Measurements from ENCODE around the gene MAGEA8.

The MAGEA8 gene

GRCh38 chrX:149908308-149908707 is 27.3 kb downstream of the MAGEA8 start:
- Histone ChIP-seq H3K4me2 (ENCODE audit: low read depth, low read length, poor library complexity, severe bottlenecking) (no peak overlapping the region), H3K9me3 (ENCODE audit: insufficient read depth, low read depth, low read length) (no peaks in the 10 kb centered on the region), H4K20me1 (ENCODE audit: insufficient read depth, low read length, poor library complexity, severe bottlenecking) (no peaks in the 10 kb centered on the region), H3K9ac (ENCODE audit: low read depth, low read length, poor library complexity, severe bottlenecking) (no peak overlapping the region), H3K27me3 (ENCODE audit: insufficient read depth, low read length, poor library complexity, severe bottlenecking) (no peaks in the 10 kb centered on the region), H3K4me1 (ENCODE audit: insufficient read depth, low read length, poor library complexity, severe bottlenecking) (no peaks in the 10 kb centered on the region), H3K36me3 (ENCODE audit: insufficient read depth, low read length) (no peaks in the 10 kb centered on the region), H3K79me2 (ENCODE audit: insufficient read depth, low read length) (no peaks in the 10 kb centered on the region), H2AFZ (ENCODE audit: low read length) (no peak overlapping the region), H3F3A (ENCODE audit: low read depth) (no peaks in the 10 kb centered on the region), H3K4me3 (ENCODE audit: low read length, poor library complexity, severe bottlenecking) (no peak overlapping the region), H3K9me2 (replicated peaks; ENCODE audit: low read depth, low read length) (no peaks in the 10 kb centered on the region)
- no peak for TF ChIP-seq EZH2phosphoT487 (IDR thresholded peaks at IDR 0.05; ENCODE audit: borderline replicate concordance)
- TF ChIP-seq CTCF (conservative IDR thresholded peaks at IDR 0.05; ENCODE audit: low read length) = no peak

DNA sequence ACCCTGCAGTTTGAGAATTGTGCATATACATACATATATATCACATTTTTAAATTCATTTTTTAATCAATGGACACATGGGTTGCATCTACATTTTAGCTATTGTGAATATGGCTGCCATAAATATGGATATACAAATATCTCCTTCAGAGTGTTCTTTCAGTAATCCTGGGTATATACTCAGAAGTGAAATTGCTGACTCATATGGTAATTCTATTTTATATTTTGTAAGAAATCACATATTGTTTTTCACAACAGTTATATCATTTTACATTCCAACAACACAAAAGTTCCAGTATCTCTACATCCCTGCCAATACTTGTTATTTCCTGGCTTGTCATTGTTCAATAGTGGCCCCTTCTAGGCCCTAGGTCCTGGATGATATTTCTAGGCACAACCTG is 27.7 kb downstream of the MAGEA8 start:
- TF ChIP-seq CTCF (conservative IDR thresholded peaks at IDR 0.05; ENCODE audit: low read length) = no peak
- TF ChIP-seq EZH2phosphoT487 (IDR thresholded peaks at IDR 0.05; ENCODE audit: borderline replicate concordance) = no peak
- H3K4me2 ChIP-seq (ENCODE audit: low read depth, low read length, poor library complexity, severe bottlenecking) = no peak overlapping the region
- no peaks in the 10 kb centered on the region for H3K79me2 ChIP-seq (ENCODE audit: insufficient read depth, low read length)
- H3K9ac ChIP-seq (ENCODE audit: low read depth, low read length, poor library complexity, severe bottlenecking) = no peak overlapping the region
- no peak overlapping the region for H3K4me3 ChIP-seq (ENCODE audit: low read length, poor library complexity, severe bottlenecking)
- H3K36me3 ChIP-seq (ENCODE audit: insufficient read depth, low read length) = no peaks in the 10 kb centered on the region
- H4K20me1 ChIP-seq (ENCODE audit: insufficient read depth, low read length, poor library complexity, severe bottlenecking) = no peaks in the 10 kb centered on the region
- no peaks in the 10 kb centered on the region for H3F3A ChIP-seq (ENCODE audit: low read depth)
- no peaks in the 10 kb centered on the region for H3K9me2 ChIP-seq (replicated peaks; ENCODE audit: low read depth, low read length)
- no peaks in the 10 kb centered on the region for H3K27me3 ChIP-seq (ENCODE audit: insufficient read depth, low read length, poor library complexity, severe bottlenecking)
- no peaks in the 10 kb centered on the region for H3K9me3 ChIP-seq (ENCODE audit: insufficient read depth, low read depth, low read length)
- no peaks in the 10 kb centered on the region for H3K4me1 ChIP-seq (ENCODE audit: insufficient read depth, low read length, poor library complexity, severe bottlenecking)
- H2AFZ ChIP-seq (ENCODE audit: low read length) = no peak overlapping the region

- Histone ChIP-seq H4K20me1 (ENCODE audit: insufficient read depth, low read length, poor library complexity, severe bottlenecking) (no peaks in the 10 kb centered on the region), H3K4me2 (ENCODE audit: low read depth, low read length, poor library complexity, severe bottlenecking) (no peak overlapping the region), H3K36me3 (ENCODE audit: insufficient read depth, low read length) (no peaks in the 10 kb centered on the region), H3K4me3 (ENCODE audit: low read length, poor library complexity, severe bottlenecking) (no peak overlapping the region), H3K4me1 (ENCODE audit: insufficient read depth, low read length, poor library complexity, severe bottlenecking) (no peaks in the 10 kb centered on the region), H3K9me3 (ENCODE audit: insufficient read depth, low read depth, low read length) (no peaks in the 10 kb centered on the region), H2AFZ (ENCODE audit: low read length) (no peak overlapping the region), H3K9me2 (replicated peaks; ENCODE audit: low read depth, low read length) (no peaks in the 10 kb centered on the region), H3K79me2 (ENCODE audit: insufficient read depth, low read length) (no peaks in the 10 kb centered on the region), H3K27me3 (ENCODE audit: insufficient read depth, low read length, poor library complexity, severe bottlenecking) (no peaks in the 10 kb centered on the region), H3F3A (ENCODE audit: low read depth) (no peaks in the 10 kb centered on the region), H3K9ac (ENCODE audit: low read depth, low read length, poor library complexity, severe bottlenecking) (no peak overlapping the region)
- no peak for TF ChIP-seq CTCF (conservative IDR thresholded peaks at IDR 0.05; ENCODE audit: low read length)
These were observed 28.6 kb downstream of the MAGEA8 start for GRCh38 chrX:149909324-149910177.
